Astrocyte of the cerebellum (primary cell): ENCODE measurements around the gene MRTFB.

Source experiments
- DNase-seq: peaks from one replicate; pipeline ENCODE4 v3.0.0-alpha.2; 2011; ENCODE audit warnings: low read depth
- H3K4me3 ChIP-seq: 2 replicates; pipeline ENCODE4 v1.5.1; 2011; ENCODE audit warnings: mild to moderate bottlenecking, low read depth, low read length, moderate library complexity
- CTCF ChIP-seq: IDR thresholded peaks from 2 replicates; pipeline ENCODE4 v1.5.1; 2012; ENCODE audit warnings: low read length, low read depth, moderate library complexity, mild to moderate bottlenecking; ENCODE audit errors: missing control alignments
- in situ Hi-C: cut with HindIII; loops from 2 replicates; pipeline ENCODE4 v1.10.0; 2017; ENCODE audit warnings: low sequenced_read_pairs

MRTFB gene

GRCh38 chr16:14092561-14092960 is 21.4 kb downstream of the MRTFB start:
- in situ Hi-C loops, result no loop called here
- TF ChIP-seq CTCF, result no peak
- no peak overlapping the region for H3K4me3 ChIP-seq
- DNase-seq, result no peak

- TF ChIP-seq CTCF, result no peak
- no peak for DNase-seq
- in situ Hi-C loops, result no loop called here
- no peak overlapping the region for H3K4me3 ChIP-seq
These were observed 24.9 kb downstream of the MRTFB start for GRCh38 chr16:14095883-14096551.

- H3K4me3 ChIP-seq, result no peak overlapping the region
- no peak for DNase-seq
- in situ Hi-C loops, result no loop called here
- no peak for TF ChIP-seq CTCF
These were observed 26.3 kb downstream of the MRTFB start for GRCh38 chr16:14097182-14097959.

GRCh38 chr16:14098081-14098480 is 27.0 kb downstream of the MRTFB start:
- TF ChIP-seq CTCF, result no peak
- no peak overlapping the region for H3K4me3 ChIP-seq
- peak; percentile 4 for DNase-seq
- in situ Hi-C loops, result no loop called here

GRCh38 chr16:14100825-14101224 is 29.7 kb downstream of the MRTFB start:
- no peak for TF ChIP-seq CTCF
- in situ Hi-C loops, result no loop called here
- no peak for DNase-seq
- H3K4me3 ChIP-seq, result no peak overlapping the region

- TF ChIP-seq CTCF, result no peak
- H3K4me3 ChIP-seq, result no peak overlapping the region
- no peak for DNase-seq
- in situ Hi-C loops, result no loop called here
These were observed 30.3 kb downstream of the MRTFB start for GRCh38 chr16:14101415-14101814.
